Fibroblast of lung (primary cell): ENCODE data around the gene TBC1D19. TPM values are rescaled to one million over a fixed set of nuclear protein-coding genes. Genes with fewer than 3 reads are reported as not detected.
A peak's percentile ranks its signal among the peaks of the same experiment; 100 is the strongest.

ENCODE experiments used
- DNase-seq, 2 donors: peaks; one replicate each; pipeline versions ENCODE4 v3.0.0 to v3.0.0-alpha.2; 2010; ENCODE audit warnings: low read depth in 2 of 2
- H2AFZ ChIP-seq: 2 replicates; pipeline ENCODE4 v1.5.1; 2012; ENCODE audit warnings: low read length, control low read depth, inconsistent platforms
- H3K27ac ChIP-seq: 2 replicates; pipeline ENCODE4 v1.5.1; 2011; ENCODE audit warnings: low read length, control low read depth; ENCODE audit not compliant: insufficient read depth
- H3K27me3 ChIP-seq: 2 replicates; pipeline ENCODE4 v1.5.1; 2011; ENCODE audit warnings: mild to moderate bottlenecking, low read length; ENCODE audit not compliant: control insufficient read depth, insufficient read depth
- H3K36me3 ChIP-seq: 2 replicates; pipeline ENCODE4 v1.5.1; 2011; ENCODE audit warnings: low read length; ENCODE audit not compliant: control insufficient read depth, insufficient read depth
- H3K4me1 ChIP-seq: 2 replicates; pipeline ENCODE4 v1.5.1; 2011; ENCODE audit warnings: low read length; ENCODE audit not compliant: control insufficient read depth, insufficient read depth; ENCODE audit errors: extremely low read depth
- H3K4me2 ChIP-seq: 2 replicates; pipeline ENCODE4 v1.5.1; 2011; ENCODE audit warnings: low read length, control low read depth; ENCODE audit not compliant: insufficient read depth; ENCODE audit errors: extremely low read depth
- H3K4me3 ChIP-seq, 4 experiments: fragments of 200-600 bp in 1 of 4; sonication (generic) in 1 of 4; replicated peaks in 1 of 4; 2 replicates each; pipeline ENCODE4 v1.5.1; 2011 to 2016; ENCODE audit warnings: low read length in 4 of 4, low read depth in 3 of 4, mild to moderate bottlenecking in 3 of 4, control low read depth in 2 of 4, inconsistent platforms in 1 of 4, mixed read lengths in 1 of 4; ENCODE audit not compliant: insufficient read depth in 1 of 4; ENCODE audit errors: control extremely low read depth in 1 of 4
- H3K79me2 ChIP-seq: 2 replicates; pipeline ENCODE4 v1.5.1; 2012; ENCODE audit warnings: mild to moderate bottlenecking, low read length, inconsistent platforms; ENCODE audit not compliant: control insufficient read depth, insufficient read depth
- H3K9ac ChIP-seq: 2 replicates; pipeline ENCODE4 v1.5.1; 2011; ENCODE audit warnings: mild to moderate bottlenecking, low read length, control low read depth; ENCODE audit not compliant: insufficient read depth
- H3K9me3 ChIP-seq: 2 replicates; pipeline ENCODE4 v1.5.1; 2012; ENCODE audit warnings: low read depth, low read length; ENCODE audit not compliant: control insufficient read depth, insufficient read depth
- H4K20me1 ChIP-seq: 2 replicates; pipeline ENCODE4 v1.5.1; 2011; ENCODE audit warnings: low read length; ENCODE audit not compliant: control insufficient read depth, insufficient read depth; ENCODE audit errors: extremely low read depth
- EZH2 ChIP-seq: IDR thresholded peaks from 2 replicates; pipeline ENCODE4 v1.5.1; 2012; ENCODE audit warnings: low read length, control low read depth, mild to moderate bottlenecking; ENCODE audit errors: missing control alignments
- polyA plus RNA-seq, 2 donors: library from polyadenylated mRNA; depleted of rRNA in 1 of 2; stranded (reverse) in 1 of 2; unstranded in 1 of 2; fragments of >200 nt; gene quantifications; 2 replicates each; pipeline ENCODE4 v1.2.1, GENCODE V29; 2011 to 2012; ENCODE audit warnings: missing spikeins in 1 of 2
- total RNA-seq: library from RNA; depleted of rRNA; stranded (reverse); fragments of >200 nt; gene quantifications from 2 replicates; pipeline ENCODE4 v1.2.1, GENCODE V29; 2014
- TF ChIP-seq, protein P1 (sequence below), 2 donors: IDR thresholded peaks in 1 of 2; conservative IDR thresholded peaks in 1 of 2; 1 replicate in 1 of 2; 2 replicates in 1 of 2; pipeline ENCODE4 v1.5.1; 2011 to 2012; ENCODE audit warnings: low read length in 2 of 2, control low read depth in 1 of 2, inconsistent platforms in 1 of 2, low read depth in 1 of 2, mild to moderate bottlenecking in 1 of 2

TBC1D19 gene
- total and polyA plus RNA-seq, 2 donors (not counting 1 experiment from before 2014, with no cell fraction given): 38.2 to 132 TPM

DNA sequence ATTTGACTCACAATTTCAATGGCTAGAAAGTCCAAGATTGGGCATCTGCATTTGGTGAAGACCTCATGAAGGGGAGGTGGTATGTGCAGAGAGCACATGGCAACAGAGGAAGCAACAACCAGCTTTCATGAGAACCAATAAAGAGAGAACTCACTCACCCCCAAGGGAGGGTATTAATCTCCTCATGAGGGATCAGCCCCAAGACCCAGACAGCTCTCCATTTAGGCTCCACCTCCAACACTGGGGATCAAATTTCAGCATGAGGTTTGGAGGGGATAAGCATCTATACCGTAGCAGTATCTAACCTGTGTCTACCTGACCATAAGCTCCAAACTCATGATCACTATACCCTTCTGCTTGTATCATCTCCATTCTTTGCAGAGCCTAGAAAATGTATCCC lies 9.3 kb upstream of the TBC1D19 start:
- Histone ChIP-seq H3K9ac (no peak overlapping the region), H3K4me3 (no peak overlapping the region), H2AFZ (no peak overlapping the region), H3K79me2 (no peaks in the 10 kb centered on the region), H4K20me1 (no peaks in the 10 kb centered on the region), H3K4me2 (no peak overlapping the region), H3K4me1 (peaks cover 6% of the 10 kb centered on the region), H3K9me3 (no peaks in the 10 kb centered on the region), H3K27ac (no peak overlapping the region), H3K27me3 (no peaks in the 10 kb centered on the region), H3K36me3 (no peaks in the 10 kb centered on the region)
- no peak for DNase-seq
- TF ChIP-seq, protein P1, sequence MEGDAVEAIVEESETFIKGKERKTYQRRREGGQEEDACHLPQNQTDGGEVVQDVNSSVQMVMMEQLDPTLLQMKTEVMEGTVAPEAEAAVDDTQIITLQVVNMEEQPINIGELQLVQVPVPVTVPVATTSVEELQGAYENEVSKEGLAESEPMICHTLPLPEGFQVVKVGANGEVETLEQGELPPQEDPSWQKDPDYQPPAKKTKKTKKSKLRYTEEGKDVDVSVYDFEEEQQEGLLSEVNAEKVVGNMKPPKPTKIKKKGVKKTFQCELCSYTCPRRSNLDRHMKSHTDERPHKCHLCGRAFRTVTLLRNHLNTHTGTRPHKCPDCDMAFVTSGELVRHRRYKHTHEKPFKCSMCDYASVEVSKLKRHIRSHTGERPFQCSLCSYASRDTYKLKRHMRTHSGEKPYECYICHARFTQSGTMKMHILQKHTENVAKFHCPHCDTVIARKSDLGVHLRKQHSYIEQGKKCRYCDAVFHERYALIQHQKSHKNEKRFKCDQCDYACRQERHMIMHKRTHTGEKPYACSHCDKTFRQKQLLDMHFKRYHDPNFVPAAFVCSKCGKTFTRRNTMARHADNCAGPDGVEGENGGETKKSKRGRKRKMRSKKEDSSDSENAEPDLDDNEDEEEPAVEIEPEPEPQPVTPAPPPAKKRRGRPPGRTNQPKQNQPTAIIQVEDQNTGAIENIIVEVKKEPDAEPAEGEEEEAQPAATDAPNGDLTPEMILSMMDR (conservative IDR thresholded peaks at IDR 0.05 in 1 of 2, IDR thresholded peaks at IDR 0.05 in 1 of 2; ENCODE audit: low read depth in 1 of 2, low read length in 2 of 2): no peak
- TF ChIP-seq EZH2: no peak

DNA sequence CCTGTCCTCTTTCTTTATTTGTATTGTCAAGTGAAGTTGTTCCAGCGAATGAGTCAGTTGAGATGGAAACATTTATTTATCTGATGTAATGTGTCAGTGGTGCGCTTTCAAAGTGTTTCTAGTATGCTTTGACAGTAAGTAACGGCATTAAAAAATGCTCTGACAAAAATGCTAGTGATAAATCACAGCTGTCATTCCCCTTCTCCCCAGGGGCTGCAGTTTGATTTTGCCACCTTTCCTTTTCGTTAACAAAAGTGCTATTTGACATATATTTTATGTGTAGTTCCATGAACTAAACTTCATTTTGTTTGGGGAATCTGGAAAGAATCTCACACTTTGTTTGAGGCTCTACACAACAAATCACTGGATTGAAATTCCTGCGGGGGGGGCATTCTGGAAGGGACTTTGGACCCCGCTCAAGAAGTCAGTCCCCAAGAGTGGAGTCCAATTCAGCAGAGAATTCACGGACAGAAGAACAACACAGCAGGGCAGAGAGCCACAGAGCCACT lies 7.6 kb upstream of the TBC1D19 start:
- peak; percentile 85 to 86 for DNase-seq

DNA sequence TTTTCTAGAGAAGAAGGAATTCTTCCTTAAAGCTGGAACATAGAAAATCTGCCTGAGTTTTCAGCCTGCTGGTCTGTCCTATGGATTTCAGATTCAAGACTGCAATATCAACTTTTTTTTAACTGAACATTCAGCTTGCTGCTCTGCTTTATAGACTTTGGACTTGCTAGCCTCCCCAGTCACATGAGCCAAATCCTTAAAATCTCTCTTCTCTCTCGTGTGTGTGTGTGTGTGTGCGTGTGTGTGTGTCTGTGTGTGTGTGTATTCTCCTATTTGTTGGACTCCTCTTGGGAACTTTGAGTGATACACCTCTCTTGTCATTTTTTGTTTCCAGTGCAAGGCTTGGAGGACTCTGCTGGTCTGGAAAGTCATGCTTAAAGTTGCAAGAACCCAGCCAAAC lies 6.8 kb upstream of the TBC1D19 start:
- Histone ChIP-seq H3K4me3 (no peak overlapping the region), H3K4me2 (no peak overlapping the region), H3K36me3 (no peaks in the 10 kb centered on the region), H3K9ac (no peak overlapping the region), H3K4me1 (peaks cover 6% of the 10 kb centered on the region), H3K27ac (no peak overlapping the region), H3K27me3 (no peaks in the 10 kb centered on the region), H3K79me2 (no peaks in the 10 kb centered on the region), H4K20me1 (no peaks in the 10 kb centered on the region), H3K9me3 (no peaks in the 10 kb centered on the region), H2AFZ (no peak overlapping the region)
- no peak for DNase-seq
- TF ChIP-seq EZH2: no peak
- TF ChIP-seq, protein P1 (conservative IDR thresholded peaks at IDR 0.05 in 1 of 2, IDR thresholded peaks at IDR 0.05 in 1 of 2; ENCODE audit: low read depth in 1 of 2, low read length in 2 of 2): no peak

More for the DNA sequence above, 7.6 kb upstream of the TBC1D19 start:
- Histone ChIP-seq H3K27me3 (no peaks in the 10 kb centered on the region), H3K4me2 (peak overlapping the region; percentile 66), H3K4me1 (peaks cover 6% of the 10 kb centered on the region), H4K20me1 (no peaks in the 10 kb centered on the region), H3K79me2 (no peaks in the 10 kb centered on the region), H3K36me3 (no peaks in the 10 kb centered on the region), H3K9me3 (no peaks in the 10 kb centered on the region), H3K9ac (no peak overlapping the region), H3K27ac (no peak overlapping the region), H2AFZ (no peak overlapping the region), H3K4me3 (peak overlapping the region in 1 of 4 experiments; percentile 17)
- TF ChIP-seq, protein P1 (conservative IDR thresholded peaks at IDR 0.05 in 1 of 2, IDR thresholded peaks at IDR 0.05 in 1 of 2; ENCODE audit: low read depth in 1 of 2, low read length in 2 of 2): no peak
- TF ChIP-seq EZH2: no peak
